Activated CD4-positive, alpha-beta T cell treated with anti-CD3 and anti-CD28 coated beads, Interleukin-2, amount 50 U/mL, for 24 hours (primary cell): ENCODE data around the gene C3orf80.
"Not testable (repeated sequence)": the region's sequence is repeated elsewhere in the genome, so short reads cannot be mapped to it uniquely, and the experiment has no call there.

Experiments used
- DNase-seq, 2 donors: peaks; one replicate each; pipeline ENCODE4 v3.0.0-alpha.2; 2020; ENCODE audit warnings: low read depth in 1 of 2, low spot score in 1 of 2

The C3orf80 gene

GRCh38 chr3:160225176-160226025, at the start of gene C3orf80:
C3orf80 (plus strand) TSS chr3:160225422; CDS start chr3:160225636, 214 bp downstream.
- no peak for DNase-seq

- DNase-seq: no peak
These were observed 48.3 kb upstream of the C3orf80 start for GRCh38 chr3:160176923-160177322.

- DNase-seq: not testable (repeated sequence)
These were observed 46.6 kb upstream of the C3orf80 start for GRCh38 chr3:160178661-160179060.

- not testable (repeated sequence) for DNase-seq
These were observed 45.8 kb upstream of the C3orf80 start for GRCh38 chr3:160179403-160179802.

GRCh38 chr3:160179906-160180305, 45.3 kb upstream of the C3orf80 start:
- no peak for DNase-seq

GRCh38 chr3:160180581-160181216, 44.5 kb upstream of the C3orf80 start:
- no peak for DNase-seq

GRCh38 chr3:160183345-160184076, 41.7 kb upstream of the C3orf80 start:
- no peak for DNase-seq

- DNase-seq: no peak
These were observed 40.6 kb upstream of the C3orf80 start for GRCh38 chr3:160184655-160185054.

GRCh38 chr3:160185751-160186150, 39.5 kb upstream of the C3orf80 start:
- no peak for DNase-seq

- no peak for DNase-seq
These were observed 37.9 kb upstream of the C3orf80 start for GRCh38 chr3:160187288-160187687.

- no peak for DNase-seq
These were observed 32.8 kb upstream of the C3orf80 start for GRCh38 chr3:160192310-160193029.

GRCh38 chr3:160193644-160194192, 31.5 kb upstream of the C3orf80 start:
- DNase-seq: no peak

- no peak for DNase-seq
These were observed 30.8 kb upstream of the C3orf80 start for GRCh38 chr3:160194438-160194837.

- no peak for DNase-seq
These were observed 30.1 kb upstream of the C3orf80 start for GRCh38 chr3:160195106-160195505.

GRCh38 chr3:160196511-160197104, 28.6 kb upstream of the C3orf80 start:
- DNase-seq: no peak

- DNase-seq: no peak
These were observed 26.1 kb upstream of the C3orf80 start for GRCh38 chr3:160199108-160199507.

- DNase-seq: no peak
These were observed 24.9 kb upstream of the C3orf80 start for GRCh38 chr3:160200353-160200752.

GRCh38 chr3:160204396-160205011, 20.7 kb upstream of the C3orf80 start:
- not testable (repeated sequence) for DNase-seq

GRCh38 chr3:160205606-160206005, 19.6 kb upstream of the C3orf80 start:
- no peak for DNase-seq

- no peak for DNase-seq
These were observed 14.9 kb upstream of the C3orf80 start for GRCh38 chr3:160210341-160210740.
